Non-pigmented ciliary epithelial cell (primary cell): Measurements from ENCODE around the gene CACNA2D3.

Experiments used
- DNase-seq: peaks from one replicate; pipeline ENCODE4 v3.0.0-alpha.2; 2010; ENCODE audit warnings: low read depth

The CACNA2D3 gene

GRCh38 chr3:54171509-54171908 lies 49.2 kb downstream of the CACNA2D3 start:
- no peak for DNase-seq

- no peak for DNase-seq
These were observed 49.6 kb downstream of the CACNA2D3 start for GRCh38 chr3:54171951-54172350.

DNA sequence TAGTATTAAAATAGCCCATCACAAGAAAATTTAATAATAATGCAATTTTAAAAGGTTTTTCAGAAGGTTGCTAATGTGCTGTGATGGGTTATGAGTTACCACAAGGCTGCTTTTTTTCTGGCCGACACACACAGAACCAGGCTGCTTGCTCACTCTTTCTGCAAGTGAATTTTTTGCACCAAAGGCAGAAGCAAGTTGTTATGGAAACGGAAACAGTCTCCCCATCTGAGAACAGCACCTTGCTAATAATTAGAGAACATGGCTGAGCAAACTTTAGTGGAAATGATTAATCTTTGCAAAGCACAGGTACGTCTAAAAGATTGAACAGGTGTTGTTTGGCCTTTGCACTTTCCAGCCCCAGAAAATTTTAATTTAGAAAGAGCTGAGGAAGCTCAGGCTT lies 51.0 kb downstream of the CACNA2D3 start:
- DNase-seq, result no peak

DNA sequence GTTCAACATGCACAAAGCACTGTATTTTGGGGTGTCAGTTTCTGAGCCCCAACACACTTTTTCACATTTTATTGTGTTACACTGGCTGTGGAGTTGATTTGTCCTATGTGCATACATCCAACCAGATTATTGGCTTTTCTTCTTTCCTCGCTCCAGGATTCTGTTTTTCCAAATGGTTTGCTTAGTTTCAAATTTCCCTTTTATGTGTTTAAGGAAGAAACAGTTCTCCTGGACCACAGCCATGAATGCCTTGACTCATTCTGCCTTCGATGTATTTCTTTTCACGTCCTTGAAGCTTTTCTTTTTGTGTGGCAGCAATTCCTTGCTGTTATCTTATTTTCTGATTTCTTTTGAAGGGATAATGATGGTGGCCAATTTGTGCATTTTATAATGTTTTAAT lies 53.8 kb downstream of the CACNA2D3 start:
- DNase-seq, result no peak

DNA sequence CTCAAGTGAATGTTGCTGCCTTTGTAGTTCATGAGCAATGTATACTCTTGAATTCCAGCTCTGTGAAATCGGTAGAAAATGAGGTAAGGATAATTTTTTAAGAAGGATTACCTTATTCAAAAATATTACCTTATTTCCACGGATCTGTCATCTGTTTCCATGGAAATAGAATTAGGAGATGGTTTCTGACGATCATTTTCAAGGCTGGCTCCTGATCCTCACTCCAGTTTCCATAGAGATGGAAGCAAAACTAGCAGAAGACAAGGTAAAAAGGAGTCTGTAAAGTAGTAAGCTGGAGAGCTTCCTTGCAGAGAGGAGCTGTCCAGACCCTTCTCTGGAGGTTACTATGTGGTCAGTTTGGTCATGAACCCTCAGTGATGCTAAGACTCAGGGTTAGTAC lies 55.5 kb downstream of the CACNA2D3 start:
- no peak for DNase-seq

GRCh38 chr3:54178376-54178775 lies 56.0 kb downstream of the CACNA2D3 start:
- no peak for DNase-seq

DNA sequence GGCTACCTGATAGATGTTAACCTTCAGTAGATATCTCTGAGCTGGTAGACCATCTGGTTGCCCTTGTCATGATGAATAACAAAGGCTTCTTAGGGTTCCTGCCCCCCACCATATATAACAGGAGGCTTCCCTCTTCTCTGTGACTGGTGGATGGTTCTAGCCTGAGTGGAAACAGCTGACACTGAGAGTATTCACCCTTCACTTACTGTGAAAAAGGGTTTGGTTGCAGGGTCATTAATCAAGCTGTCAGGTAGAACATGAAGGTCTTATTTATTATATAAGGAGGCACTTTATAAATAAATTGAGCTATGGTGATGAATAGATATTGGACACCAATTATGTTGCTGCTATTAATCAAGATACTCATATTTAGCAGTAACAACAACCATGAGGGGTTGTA lies 58.6 kb downstream of the CACNA2D3 start:
- DNase-seq, result no peak

- DNase-seq, result no peak
These were observed 59.9 kb downstream of the CACNA2D3 start for GRCh38 chr3:54182242-54182641.

- DNase-seq, result no peak
These were observed 63.4 kb downstream of the CACNA2D3 start for GRCh38 chr3:54185740-54186139.

GRCh38 chr3:54188176-54188791 lies 65.9 kb downstream of the CACNA2D3 start:
- DNase-seq, result peak; percentile 17

GRCh38 chr3:54191220-54191619 lies 68.9 kb downstream of the CACNA2D3 start:
- DNase-seq, result no peak

- no peak for DNase-seq
These were observed 69.7 kb downstream of the CACNA2D3 start for GRCh38 chr3:54192026-54192425.

GRCh38 chr3:54193093-54193492 lies 70.7 kb downstream of the CACNA2D3 start:
- DNase-seq, result no peak

DNA sequence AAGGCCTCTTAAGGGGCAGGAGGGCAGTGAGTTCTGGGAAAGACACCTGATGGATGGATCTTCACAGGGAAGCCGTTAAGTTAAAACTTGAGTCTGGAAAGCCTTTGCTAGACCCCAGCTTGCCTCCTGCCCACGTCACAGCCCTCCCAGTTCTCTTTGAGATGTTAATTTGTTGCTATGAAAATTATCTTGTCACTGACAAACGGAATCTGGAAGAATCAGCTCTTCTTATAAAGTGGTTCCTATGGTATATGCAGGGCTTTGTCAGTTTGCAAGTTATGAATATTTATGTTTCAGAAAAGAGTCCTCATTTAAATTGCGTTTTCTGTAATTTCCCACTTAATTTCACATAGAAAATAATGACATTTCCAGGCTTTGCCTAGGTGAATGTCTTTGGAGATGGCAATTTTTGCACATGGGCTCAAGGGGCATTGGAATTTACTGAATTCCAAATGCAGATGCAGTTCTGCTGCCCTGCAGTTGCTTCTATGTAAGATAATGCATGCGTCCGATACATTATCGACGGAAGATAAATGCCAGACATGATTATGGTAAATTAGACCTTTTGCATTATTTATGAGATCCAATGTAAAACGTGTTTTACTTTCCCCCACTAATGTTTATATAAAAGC lies 74.1 kb downstream of the CACNA2D3 start:
- DNase-seq, result no peak

DNA sequence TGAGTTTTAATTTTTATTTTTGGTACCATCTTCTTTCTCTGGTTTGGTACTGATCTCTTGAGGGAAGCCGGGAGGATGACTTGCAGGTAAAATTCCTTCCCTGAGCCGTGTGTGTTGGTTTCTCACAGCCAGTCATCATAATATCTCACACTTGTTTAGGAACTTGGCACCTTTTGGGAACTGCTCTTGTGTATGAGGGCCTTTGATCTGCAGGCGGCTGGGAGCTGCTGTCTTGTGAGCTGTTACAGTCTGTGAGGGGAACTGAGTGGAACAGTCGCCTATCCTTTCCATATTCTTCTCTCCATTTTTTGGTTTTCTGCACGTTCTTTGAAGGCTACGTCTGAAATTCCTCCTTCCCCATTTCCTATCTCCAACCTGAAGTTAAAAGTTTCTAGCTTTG lies 75.2 kb downstream of the CACNA2D3 start:
- no peak for DNase-seq

DNA sequence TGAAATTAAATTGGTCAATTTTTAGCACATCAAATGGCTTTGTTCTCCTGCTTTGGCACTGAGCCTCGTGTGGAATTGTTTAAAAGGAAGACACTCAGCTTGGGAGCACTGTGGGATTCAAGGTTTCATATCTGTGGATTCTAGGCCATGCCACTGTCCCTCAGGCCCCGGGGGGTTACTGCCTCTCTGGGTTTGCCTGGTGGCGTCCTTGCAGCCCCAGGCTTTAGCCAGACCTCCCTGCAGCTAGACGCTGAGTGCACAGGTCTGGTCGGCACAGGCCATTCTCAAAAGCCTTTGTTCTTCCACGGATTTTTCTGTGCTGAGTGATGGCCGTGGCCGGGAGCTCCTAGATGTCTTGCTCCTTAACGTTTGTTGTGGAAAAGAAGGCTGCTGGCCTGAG lies 76.2 kb downstream of the CACNA2D3 start:
- DNase-seq, result no peak

DNA sequence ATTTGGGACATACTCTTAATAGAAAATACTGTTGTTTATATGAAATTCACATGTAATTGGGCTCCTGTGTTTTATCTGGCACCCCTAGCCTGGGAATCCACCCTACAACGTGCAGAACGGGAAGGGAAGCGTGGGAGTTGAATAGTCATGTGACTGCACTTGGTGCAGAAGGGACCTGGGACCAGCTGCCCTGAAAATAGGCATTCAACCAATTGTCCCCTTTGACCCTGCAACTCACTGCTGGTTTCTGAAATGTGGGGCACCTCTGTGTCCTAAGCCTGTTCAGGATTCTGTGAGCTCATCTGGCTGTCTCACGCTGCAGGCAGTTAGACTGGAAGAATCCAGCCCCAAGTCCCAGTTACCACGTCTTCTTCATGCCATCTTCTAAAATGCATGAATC lies 79.7 kb downstream of the CACNA2D3 start:
- DNase-seq, result no peak

DNA sequence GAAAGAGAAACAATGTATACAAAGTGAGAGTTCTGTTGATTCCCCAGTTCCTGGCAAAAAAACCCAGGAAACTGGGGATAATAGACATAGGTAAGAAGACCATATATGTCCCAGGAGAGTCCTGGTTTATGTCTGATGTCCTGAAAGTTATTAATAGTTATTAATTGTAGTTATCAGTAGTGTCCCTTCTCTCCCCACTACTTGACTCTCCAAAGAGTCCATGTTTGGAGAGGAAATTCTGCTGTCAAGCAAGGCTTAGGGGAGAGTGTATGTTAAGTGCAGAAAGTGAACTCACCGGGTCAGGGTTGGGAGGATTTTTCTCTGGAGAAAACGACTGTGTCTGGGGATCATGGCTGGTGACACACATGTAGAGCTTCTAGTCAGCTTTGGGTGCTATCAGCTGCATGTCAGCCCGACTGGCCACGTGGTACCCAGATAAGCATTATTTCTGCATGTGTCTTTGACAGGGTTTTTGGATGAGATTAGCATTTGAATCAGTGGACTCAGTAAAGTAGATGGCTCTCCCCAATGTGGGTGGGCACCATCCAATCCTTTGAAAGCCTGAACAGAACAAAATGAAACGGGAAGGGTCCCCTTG lies 80.4 kb downstream of the CACNA2D3 start:
- no peak for DNase-seq

DNA sequence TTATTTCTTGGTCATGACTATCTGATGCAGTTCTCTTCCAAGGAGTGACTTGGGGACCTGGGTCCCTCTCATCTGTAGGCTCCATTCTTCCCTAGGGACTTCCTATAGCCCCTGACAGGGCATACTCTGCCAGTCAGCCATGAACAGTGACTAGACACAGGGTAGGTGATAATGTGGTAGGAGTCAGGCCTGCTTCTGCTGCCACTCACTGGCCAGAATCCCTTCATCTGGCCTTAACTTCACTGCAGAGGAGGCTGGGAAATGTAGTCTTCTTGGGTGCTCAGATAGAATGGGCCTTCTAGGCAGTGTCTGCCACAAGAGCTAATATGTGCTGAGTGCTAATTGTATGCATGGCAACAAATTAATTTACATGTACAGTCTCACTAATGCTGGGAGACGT lies 84.5 kb downstream of the CACNA2D3 start:
- no peak for DNase-seq

DNA sequence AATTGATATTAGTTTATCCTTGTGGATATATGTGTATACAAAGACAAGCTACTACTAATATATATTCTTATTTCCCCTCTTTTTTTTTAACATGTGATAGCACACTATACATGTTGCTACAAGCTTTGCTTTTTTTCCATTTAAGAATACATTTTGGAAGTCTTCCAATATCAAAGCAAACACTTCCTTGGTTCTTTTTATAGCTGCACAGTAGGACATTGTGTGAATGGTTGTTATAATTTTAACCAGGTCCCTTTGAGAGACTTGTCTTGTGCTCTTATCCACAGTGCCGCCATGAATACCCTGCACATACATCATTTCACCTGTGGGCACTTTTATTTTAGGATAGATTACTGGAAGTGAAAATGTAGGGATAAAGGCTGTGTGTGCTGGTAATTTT lies 88.7 kb downstream of the CACNA2D3 start:
- DNase-seq, result no peak

DNA sequence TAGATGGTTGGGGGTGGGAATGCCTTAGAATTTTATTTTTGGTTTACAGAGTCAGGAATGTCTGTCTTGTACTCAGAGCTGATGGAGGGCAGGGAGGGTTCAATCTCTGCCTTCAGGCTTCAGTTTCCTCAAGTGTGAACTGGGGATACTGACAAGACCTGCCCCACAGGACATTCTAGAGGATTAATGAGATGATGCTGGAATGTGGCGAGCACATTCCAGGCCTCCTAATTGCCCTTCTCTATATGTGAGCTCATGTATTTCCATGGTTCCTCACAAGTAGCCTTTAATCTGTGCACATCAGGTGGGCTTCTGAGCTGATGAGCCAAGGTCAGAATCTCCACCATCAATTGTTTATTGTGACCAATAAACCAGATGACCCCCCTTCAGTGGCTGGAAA lies 90.4 kb downstream of the CACNA2D3 start:
- no peak for DNase-seq

DNA sequence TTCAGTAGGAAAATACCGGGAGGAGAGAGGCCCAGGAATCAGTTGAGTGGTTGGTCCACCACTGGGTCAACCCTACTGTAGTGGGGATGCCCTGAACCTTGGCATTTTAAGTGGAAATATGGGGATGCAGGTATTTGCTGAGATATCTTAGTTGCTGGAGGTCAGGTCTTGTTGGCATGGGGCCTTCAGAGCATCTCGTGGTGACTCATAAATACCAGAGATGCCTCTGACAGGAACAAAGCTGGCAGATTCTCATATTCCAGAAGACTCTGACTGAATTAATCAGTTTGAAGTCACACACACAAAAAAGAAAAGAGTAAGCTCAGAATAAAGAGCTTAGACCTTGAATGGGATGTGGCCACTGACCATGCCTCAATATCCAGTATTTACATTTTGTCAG lies 91.6 kb downstream of the CACNA2D3 start:
- no peak for DNase-seq

DNA sequence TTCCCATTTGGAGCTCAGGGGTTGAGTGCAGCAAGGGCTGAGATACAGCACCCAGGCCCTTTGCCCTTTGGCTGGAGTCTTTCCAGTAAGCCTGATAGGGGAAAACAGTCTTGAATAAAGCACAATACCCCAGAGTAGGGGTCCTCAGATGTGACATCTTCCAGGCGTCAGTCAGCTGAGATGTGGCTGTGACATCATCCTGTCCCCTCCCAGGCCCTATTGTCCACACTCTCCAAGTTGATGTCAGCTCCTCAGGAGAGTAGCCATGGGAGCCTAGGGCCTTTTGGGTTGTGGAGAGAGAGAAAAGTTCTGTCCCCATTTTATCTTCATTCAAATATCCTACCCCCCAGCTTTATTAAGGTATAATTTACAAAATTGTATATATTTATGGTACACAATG lies 92.5 kb downstream of the CACNA2D3 start:
- no peak for DNase-seq

- DNase-seq, result no peak
These were observed 93.2 kb downstream of the CACNA2D3 start for GRCh38 chr3:54215521-54215920.
